Osteoblast (primary cell): ENCODE measurements around the gene ARHGAP21. TPM values are rescaled to one million over a fixed set of nuclear protein-coding genes. Genes with fewer than 3 reads are reported as not detected.

Experiments
- DNase-seq: peaks from one replicate; pipeline ENCODE4 v3.0.0; 2011; ENCODE audit warnings: low spot score, mixed read lengths; ENCODE audit not compliant: insufficient read length; ENCODE audit errors: missing footprints
- H2AFZ ChIP-seq: 2 replicates; pipeline ENCODE4 v1.6.0; 2011; ENCODE audit warnings: mild to moderate bottlenecking, low read length
- H3K27ac ChIP-seq: 2 replicates; pipeline ENCODE4 v1.5.1; 2011; ENCODE audit warnings: mild to moderate bottlenecking, low read depth, low read length, moderate library complexity
- H3K27me3 ChIP-seq: 2 replicates; pipeline ENCODE4 v1.6.0; 2012; ENCODE audit warnings: mild to moderate bottlenecking, control low read depth, inconsistent platforms, low read length, moderate library complexity; ENCODE audit not compliant: insufficient read depth
- H3K36me3 ChIP-seq: 2 replicates; pipeline ENCODE4 v1.5.1; 2011; ENCODE audit warnings: mild to moderate bottlenecking, low read length, control low read depth, moderate library complexity; ENCODE audit not compliant: insufficient read depth
- H3K4me1 ChIP-seq: 2 replicates; pipeline ENCODE4 v1.5.1; 2011; ENCODE audit warnings: mild to moderate bottlenecking, low read length, control low read depth, moderate library complexity; ENCODE audit not compliant: insufficient read depth
- H3K4me2 ChIP-seq: 2 replicates; pipeline ENCODE4 v1.6.0; 2011; ENCODE audit warnings: mild to moderate bottlenecking, low read length; ENCODE audit not compliant: insufficient read depth
- H3K4me3 ChIP-seq: fragments of 200-600 bp; sonication (generic); 3 replicates; pipeline ENCODE4 v1.5.1; 2012; ENCODE audit warnings: mild to moderate bottlenecking, low read length, inconsistent platforms; ENCODE audit not compliant: insufficient read depth
- H3K79me2 ChIP-seq: 2 replicates; pipeline ENCODE4 v1.6.0; 2012; ENCODE audit warnings: mild to moderate bottlenecking, low read length, control low read depth, inconsistent platforms; ENCODE audit not compliant: insufficient read depth
- H3K9me3 ChIP-seq: 2 replicates; pipeline ENCODE4 v1.5.1; 2011; ENCODE audit warnings: low read depth, low read length, control low read depth
- H4K20me1 ChIP-seq: 2 replicates; pipeline ENCODE4 v1.6.0; 2012; ENCODE audit warnings: mild to moderate bottlenecking, low read length, control low read depth; ENCODE audit not compliant: insufficient read depth
- total RNA-seq: library from RNA; depleted of rRNA; stranded (reverse); fragments of >200 nt; gene quantifications from 2 replicates; pipeline ENCODE4 v1.2.3, GENCODE V29; 2012
- TF ChIP-seq, protein P1 (sequence below): IDR thresholded peaks from 2 replicates; pipeline ENCODE4 v1.5.1; 2011; ENCODE audit warnings: mild to moderate bottlenecking, low read depth, low read length, moderate library complexity; ENCODE audit errors: extremely low read depth

The ARHGAP21 gene
- total RNA-seq, 1 donor = 140 TPM

DNA sequence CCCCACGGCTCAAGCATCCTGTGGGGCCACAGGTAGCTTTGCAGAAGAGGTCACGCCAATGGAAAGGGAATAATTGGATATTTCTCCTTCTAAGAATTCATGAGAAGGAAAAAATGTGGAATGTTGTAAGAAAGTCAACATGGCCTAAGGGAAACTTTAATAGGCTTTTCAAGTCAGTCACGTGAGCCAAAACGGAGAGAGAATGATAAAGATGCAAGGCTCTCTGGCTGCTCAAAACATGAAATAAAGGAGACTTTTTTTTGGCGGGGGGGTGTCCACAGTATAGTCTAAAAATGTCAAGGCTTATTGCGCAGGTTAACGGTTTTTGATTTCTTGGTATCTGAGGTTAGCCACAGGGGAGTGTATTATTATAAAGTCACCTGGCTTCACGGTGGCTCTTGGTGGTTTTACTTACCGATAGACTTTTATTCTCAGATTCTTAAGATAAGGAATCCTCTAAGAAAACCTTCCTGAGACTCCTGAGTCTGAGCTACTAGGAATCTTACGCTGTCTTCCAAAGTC lies 148.1 kb downstream of the ARHGAP21 start:
- Histone ChIP-seq H3K9me3 (no peaks in the 10 kb centered on the region), H3K4me1 (no peaks in the 10 kb centered on the region), H3K79me2 (no peaks in the 10 kb centered on the region), H3K36me3 (no peaks in the 10 kb centered on the region), H3K4me3 (no peak overlapping the region), H3K27ac (no peak overlapping the region), H2AFZ (no peak overlapping the region), H4K20me1 (no peaks in the 10 kb centered on the region), H3K4me2 (no peak overlapping the region), H3K27me3 (no peaks in the 10 kb centered on the region)
- TF ChIP-seq, protein P1, sequence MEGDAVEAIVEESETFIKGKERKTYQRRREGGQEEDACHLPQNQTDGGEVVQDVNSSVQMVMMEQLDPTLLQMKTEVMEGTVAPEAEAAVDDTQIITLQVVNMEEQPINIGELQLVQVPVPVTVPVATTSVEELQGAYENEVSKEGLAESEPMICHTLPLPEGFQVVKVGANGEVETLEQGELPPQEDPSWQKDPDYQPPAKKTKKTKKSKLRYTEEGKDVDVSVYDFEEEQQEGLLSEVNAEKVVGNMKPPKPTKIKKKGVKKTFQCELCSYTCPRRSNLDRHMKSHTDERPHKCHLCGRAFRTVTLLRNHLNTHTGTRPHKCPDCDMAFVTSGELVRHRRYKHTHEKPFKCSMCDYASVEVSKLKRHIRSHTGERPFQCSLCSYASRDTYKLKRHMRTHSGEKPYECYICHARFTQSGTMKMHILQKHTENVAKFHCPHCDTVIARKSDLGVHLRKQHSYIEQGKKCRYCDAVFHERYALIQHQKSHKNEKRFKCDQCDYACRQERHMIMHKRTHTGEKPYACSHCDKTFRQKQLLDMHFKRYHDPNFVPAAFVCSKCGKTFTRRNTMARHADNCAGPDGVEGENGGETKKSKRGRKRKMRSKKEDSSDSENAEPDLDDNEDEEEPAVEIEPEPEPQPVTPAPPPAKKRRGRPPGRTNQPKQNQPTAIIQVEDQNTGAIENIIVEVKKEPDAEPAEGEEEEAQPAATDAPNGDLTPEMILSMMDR = no peak
- DNase-seq = no peak

DNA sequence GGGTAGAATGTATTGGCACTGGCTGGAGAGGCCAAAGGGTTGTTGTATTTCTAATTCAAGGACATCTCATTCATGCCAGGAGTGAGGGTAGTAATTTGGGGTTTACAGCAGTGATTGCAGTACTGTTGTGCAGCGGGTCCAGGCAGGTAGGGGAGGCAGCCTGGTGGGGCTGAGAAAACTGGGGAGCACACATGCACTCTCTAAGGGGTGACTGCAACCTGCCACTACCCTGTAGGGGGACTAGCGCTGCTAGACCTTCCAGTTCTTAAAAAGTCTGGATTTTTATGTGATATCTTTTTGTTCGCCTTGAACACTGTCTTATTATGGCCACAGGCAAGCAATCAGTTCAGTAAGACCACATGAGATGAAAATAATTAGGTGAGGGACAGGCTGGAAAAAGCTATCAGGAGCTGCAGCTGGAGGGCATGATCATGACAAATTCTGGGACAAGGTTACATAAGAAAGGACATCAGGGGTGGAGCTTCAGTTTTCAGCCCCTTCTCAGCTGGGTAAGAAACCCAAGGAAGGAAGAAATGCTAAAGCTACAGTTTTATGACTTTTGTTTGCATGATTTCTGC lies 149.0 kb downstream of the ARHGAP21 start:
- TF ChIP-seq, protein P1 = no peak
- Histone ChIP-seq H3K27ac (no peak overlapping the region), H3K79me2 (no peaks in the 10 kb centered on the region), H3K27me3 (no peaks in the 10 kb centered on the region), H3K4me1 (no peaks in the 10 kb centered on the region), H3K9me3 (no peaks in the 10 kb centered on the region), H3K4me2 (no peak overlapping the region), H4K20me1 (no peaks in the 10 kb centered on the region), H3K36me3 (no peaks in the 10 kb centered on the region), H2AFZ (no peak overlapping the region), H3K4me3 (no peak overlapping the region)
- DNase-seq = no peak

DNA sequence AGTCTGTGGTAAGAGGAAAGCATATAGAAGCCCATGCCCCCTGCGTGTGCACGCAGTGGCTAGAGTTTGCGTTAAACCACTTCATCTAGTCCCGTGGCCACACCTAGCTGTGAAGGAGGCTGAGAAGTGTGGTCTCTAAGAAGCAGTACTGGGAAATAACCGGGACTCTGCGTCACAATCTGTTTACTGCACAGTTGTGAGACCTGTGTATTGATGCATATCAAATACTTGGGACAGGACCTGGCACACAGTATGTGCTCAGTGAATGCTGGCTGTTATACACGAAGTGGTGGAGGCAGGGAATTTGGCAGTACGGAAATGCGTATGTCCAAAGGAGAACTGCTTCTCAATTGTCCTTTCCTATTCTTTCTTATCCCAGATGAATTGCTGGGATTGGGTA lies 149.5 kb downstream of the ARHGAP21 start:
- Histone ChIP-seq H3K79me2 (no peaks in the 10 kb centered on the region), H3K4me2 (no peak overlapping the region), H3K27me3 (no peaks in the 10 kb centered on the region), H3K4me1 (no peaks in the 10 kb centered on the region), H3K36me3 (no peaks in the 10 kb centered on the region), H3K27ac (no peak overlapping the region), H3K9me3 (no peaks in the 10 kb centered on the region), H3K4me3 (no peak overlapping the region), H2AFZ (no peak overlapping the region), H4K20me1 (no peaks in the 10 kb centered on the region)
- no peak for DNase-seq
- TF ChIP-seq, protein P1 = no peak

DNA sequence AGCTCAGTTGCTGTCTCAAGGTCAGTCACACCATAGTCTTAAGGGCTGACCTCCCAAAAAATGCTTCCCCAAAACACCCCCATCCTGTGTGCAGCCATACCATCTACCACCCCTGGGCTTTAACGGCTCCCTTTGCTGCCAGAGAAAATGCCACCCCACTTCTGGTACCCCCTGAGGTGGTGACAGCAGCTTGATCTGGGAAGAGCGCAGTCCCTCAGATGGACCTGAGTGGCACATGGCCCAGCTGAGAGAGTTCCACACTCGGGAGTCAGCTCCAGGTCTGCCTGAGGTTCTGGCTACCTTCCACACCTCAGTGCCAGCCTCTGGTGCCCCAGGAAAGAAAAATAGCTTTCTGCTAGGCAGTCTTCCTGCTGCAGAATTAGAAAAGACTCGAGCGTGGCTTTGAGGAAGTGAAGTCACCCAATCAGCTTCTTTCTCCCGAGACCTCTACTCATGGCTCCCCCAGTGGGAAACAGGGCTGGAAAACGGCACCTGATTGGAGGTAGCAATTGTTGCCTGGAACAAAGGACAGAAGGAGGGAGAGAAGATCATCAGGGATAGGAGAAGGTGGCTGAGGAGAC lies 151.7 kb downstream of the ARHGAP21 start:
- no peak for DNase-seq
- no peaks in the 10 kb centered on the region for H3K79me2 ChIP-seq
- no peak overlapping the region for H3K27ac ChIP-seq
- no peaks in the 10 kb centered on the region for H3K27me3 ChIP-seq
- no peaks in the 10 kb centered on the region for H4K20me1 ChIP-seq
- H3K4me3 ChIP-seq = no peak overlapping the region
- no peaks in the 10 kb centered on the region for H3K36me3 ChIP-seq
- TF ChIP-seq, protein P1 = no peak
- no peaks in the 10 kb centered on the region for H3K9me3 ChIP-seq
- no peak overlapping the region for H2AFZ ChIP-seq
- H3K4me1 ChIP-seq = no peaks in the 10 kb centered on the region
- H3K4me2 ChIP-seq = no peak overlapping the region
